HepG2 (cell line): ENCODE data around the gene HOXD9. TPM values are rescaled to one million over a fixed set of nuclear protein-coding genes. Genes with fewer than 3 reads are reported as not detected.

Experiments used
- ATAC-seq: fragments of 200-7000 bp; cut with Tn5 transposase; 3 replicates; pipeline ENCODE4 v1.9.1; 2020; ENCODE audit warnings: mild to moderate bottlenecking, moderate library complexity
- BruUV-seq: library from RNA; stranded (reverse); fragments of 400-500 nt; replicated peaks from 2 replicates; lab custom pipeline; 2021; lab: Mats Ljungman, UMichigan
- CTCF ChIA-PET: fragments of 300-600 bp; formaldehyde crosslinking; extraction: SDS; loops from one replicate; lab custom pipeline; 2021; ENCODE audit warnings: low total read pairs, inconsistent platforms, low intra/inter-chr PET ratio; lab: Yijun Ruan, JAX
- POLR2A ChIA-PET: fragments of 350-600 bp; sonication (Branson Sonifier 250); formaldehyde crosslinking; loops from one replicate; lab custom pipeline; 2020; ENCODE audit warnings: antibody characterized with exemption, inconsistent platforms; lab: Yijun Ruan, JAX
- DNase-seq: peaks from one replicate; pipeline ENCODE4 v3.0.0-alpha.2; 2015; ENCODE audit warnings: low spot score
- FAIRE-seq: peaks from 3 replicates; lab custom pipeline; 2011; peaks lifted over from hg19 to GRCh38; lab: Jason Lieb, UNC
- H2AFZ ChIP-seq: one replicate; pipeline ENCODE4 v1.6.1; 2011; ENCODE audit warnings: low read length, inconsistent platforms
- H3K27ac ChIP-seq: fragments of 300-600 bp; 3 replicates; pipeline ENCODE4 v1.8.0; 2011; ENCODE audit warnings: mixed run types, mild to moderate bottlenecking, mixed read lengths, low read length, inconsistent platforms; ENCODE audit not compliant: insufficient read depth; ENCODE audit errors: extremely low read length
- H3K27me3 ChIP-seq, 2 experiments: fragments of 200-600 bp in 1 of 2; 2 replicates in 1 of 2; 3 replicates in 1 of 2; pipeline versions ENCODE4 v1.6.0 to v1.8.0; 2011; ENCODE audit warnings: low read length in 2 of 2, mild to moderate bottlenecking in 2 of 2, moderate library complexity in 2 of 2, inconsistent platforms in 1 of 2; ENCODE audit not compliant: insufficient read depth in 2 of 2, control insufficient read depth in 1 of 2
- H3K36me3 ChIP-seq, 2 experiments: fragments of 200-600 bp in 1 of 2; replicated peaks in 1 of 2; 2 replicates in 1 of 2; 3 replicates in 1 of 2; pipeline versions ENCODE4 v1.5.1 to v1.8.0; 2011; ENCODE audit warnings: low read length in 2 of 2, inconsistent platforms in 1 of 2; ENCODE audit not compliant: insufficient read depth in 2 of 2, control insufficient read depth in 1 of 2
- H3K4me1 ChIP-seq: 2 replicates; pipeline ENCODE4 v1.5.1; 2012; ENCODE audit warnings: low read length, inconsistent platforms; ENCODE audit not compliant: insufficient read depth
- H3K4me2 ChIP-seq: 2 replicates; pipeline ENCODE4 v1.6.0; 2011; ENCODE audit warnings: low read depth, low read length, inconsistent platforms
- H3K4me3 ChIP-seq, 3 experiments: fragments of 200-600 bp in 1 of 3; sonication (generic), shearing (Covaris generic) in 1 of 3; replicated peaks in 1 of 3; 2 replicates each; pipeline ENCODE4 v1.5.1; 2011 to 2016; ENCODE audit warnings: low read length in 3 of 3, inconsistent platforms in 2 of 3, low read depth in 2 of 3, mild to moderate bottlenecking in 2 of 3, control low read depth in 1 of 3, mixed read lengths in 1 of 3; ENCODE audit not compliant: insufficient read depth in 1 of 3
- H3K79me2 ChIP-seq: one replicate; pipeline ENCODE4 v1.6.1; 2011; ENCODE audit warnings: low read length, inconsistent platforms; ENCODE audit not compliant: insufficient read depth
- H3K9ac ChIP-seq: 2 replicates; pipeline ENCODE4 v1.6.0; 2011; ENCODE audit warnings: mild to moderate bottlenecking, low read depth, low read length, inconsistent platforms; ENCODE audit not compliant: insufficient read depth
- H3K9me3 ChIP-seq: 2 replicates; pipeline ENCODE4 v1.5.1; 2012; ENCODE audit warnings: mild to moderate bottlenecking, low read length
- H4K20me1 ChIP-seq: 2 replicates; pipeline ENCODE4 v1.6.0; 2011; ENCODE audit warnings: inconsistent platforms, mild to moderate bottlenecking, low read length, moderate library complexity; ENCODE audit not compliant: insufficient read depth
- ATF7-NPFF ChIP-seq: sonication (generic); formaldehyde crosslinking; IDR thresholded peaks from 2 replicates; pipeline ENCODE4 v1.8.1; 2023; ENCODE audit warnings: mild to moderate bottlenecking, low read depth, missing genetic modification reagents, moderate library complexity
- KDM2A ChIP-seq: sonication (generic); formaldehyde crosslinking; IDR thresholded peaks from 2 replicates; pipeline ENCODE4 v1.4.0; 2020; ENCODE audit warnings: low read depth, missing genetic modification reagents, borderline replicate concordance
- MAX ChIP-seq: IDR thresholded peaks from 2 replicates; pipeline ENCODE4 v1.6.1; 2012; ENCODE audit warnings: inconsistent platforms
- MAZ ChIP-seq, 2 experiments: sonication (generic) in 1 of 2; formaldehyde crosslinking in 1 of 2; IDR thresholded peaks; 2 replicates each; pipeline versions ENCODE4 v1.5.0 to v1.6.1; 2012 to 2020; ENCODE audit warnings: low read depth in 2 of 2, mild to moderate bottlenecking in 2 of 2, borderline replicate concordance in 1 of 2, improper control_type of control experiment in 1 of 2, low read length in 1 of 2, missing genetic modification reagents in 1 of 2, moderate library complexity in 1 of 2
- MED1 ChIP-seq: sonication (generic); formaldehyde crosslinking; IDR thresholded peaks from 2 replicates; pipeline ENCODE4 v1.4.0; 2020; ENCODE audit warnings: missing genetic modification reagents
- MYC ChIP-seq: sonication (generic); formaldehyde crosslinking; IDR thresholded peaks from 2 replicates; pipeline ENCODE4 v1.9.0; 2021; ENCODE audit warnings: missing genetic modification reagents, borderline replicate concordance
- ONECUT2 ChIP-seq: sonication (generic); formaldehyde crosslinking; IDR thresholded peaks from 2 replicates; pipeline ENCODE4 v1.4.0; 2020; ENCODE audit warnings: missing genetic modification reagents
- POLR2G ChIP-seq: fragments of 200-400 bp; formaldehyde crosslinking; IDR thresholded peaks from 2 replicates; pipeline ENCODE4 v1.6.1; 2018; ENCODE audit warnings: mild to moderate bottlenecking, low read depth, low read length, moderate library complexity
- SP4 ChIP-seq: sonication (generic); formaldehyde crosslinking; IDR thresholded peaks from 2 replicates; pipeline ENCODE4 v1.8.1; 2023; ENCODE audit warnings: mild to moderate bottlenecking, missing genetic modification reagents
- TCF7 ChIP-seq: sonication (generic); IDR thresholded peaks from 2 replicates; pipeline ENCODE4 v1.6.1; 2016; ENCODE audit warnings: antibody characterized with exemption, low read depth
- ZKSCAN5 ChIP-seq: sonication (generic); formaldehyde crosslinking; IDR thresholded peaks from 2 replicates; pipeline ENCODE4 v1.5.1; 2020; ENCODE audit warnings: mild to moderate bottlenecking, missing genetic modification reagents
- ZNF224 ChIP-seq: sonication (generic); formaldehyde crosslinking; IDR thresholded peaks from 2 replicates; pipeline ENCODE4 v1.5.0; 2020; ENCODE audit warnings: mild to moderate bottlenecking, missing genetic modification reagents
- ZNF333 ChIP-seq: sonication (generic); formaldehyde crosslinking; IDR thresholded peaks from 2 replicates; pipeline ENCODE4 v1.4.0; 2020; ENCODE audit warnings: mild to moderate bottlenecking, missing genetic modification reagents, borderline replicate concordance
- ZNF543 ChIP-seq: sonication (generic); formaldehyde crosslinking; IDR thresholded peaks from 2 replicates; pipeline ENCODE4 v1.4.0; 2020; ENCODE audit warnings: mild to moderate bottlenecking, missing genetic modification reagents
- ZNF563 ChIP-seq: sonication (generic); formaldehyde crosslinking; IDR thresholded peaks from 2 replicates; pipeline ENCODE4 v1.8.0; 2022; ENCODE audit warnings: mild to moderate bottlenecking, moderate library complexity, missing genetic modification reagents
- ZNF619 ChIP-seq: sonication (generic); formaldehyde crosslinking; IDR thresholded peaks from 2 replicates; pipeline ENCODE4 v1.4.0; 2020; ENCODE audit warnings: mild to moderate bottlenecking, missing genetic modification reagents
- ZNF639 ChIP-seq: conservative IDR thresholded peaks from 2 replicates; pipeline ENCODE4 v1.6.1; 2018; ENCODE audit warnings: missing genetic modification reagents
- ZNF784 ChIP-seq: sonication (generic); formaldehyde crosslinking; IDR thresholded peaks from 2 replicates; pipeline ENCODE4 v1.5.1; 2020; ENCODE audit warnings: missing genetic modification reagents, mild to moderate bottlenecking, borderline replicate concordance
- ZNF788 ChIP-seq: sonication (generic); formaldehyde crosslinking; IDR thresholded peaks from 2 replicates; pipeline ENCODE4 v1.5.0; 2020; ENCODE audit warnings: mild to moderate bottlenecking, missing genetic modification reagents, borderline replicate concordance
- ZSCAN29 ChIP-seq: sonication (generic); formaldehyde crosslinking; conservative IDR thresholded peaks from 2 replicates; pipeline ENCODE4 v1.4.0; 2020; ENCODE audit warnings: mild to moderate bottlenecking, missing genetic modification reagents
- WGBS: methylation state at CpG from one replicate; pipeline ENCODE4 v1.1.6; 2017; ENCODE audit warnings: low lambda C conversion rate; 5-methylcytosine and 5-hydroxymethylcytosine counted together
- in situ Hi-C: cut with HindIII; loops from 2 replicates; pipeline ENCODE4 v1.10.0; 2017; ENCODE audit warnings: low pct_unique_long_range_greater_than_20kb; ENCODE audit not compliant: extremely low pct_ligation_motif_present
- intact Hi-C: fragments of 100-400 bp; cut with micrococcal nuclease; formaldehyde crosslinking; loops from one replicate; pipeline ENCODE4 v1.10.0; 2022; ENCODE audit not compliant: unreplicated experiment
- polyA plus RNA-seq, 8 experiments: library from polyadenylated mRNA; depleted of rRNA in 3 of 8; stranded (reverse) in 7 of 8; unstranded in 1 of 8; fragments of >200 nt; fragmentation: Illumina TruSeq in 4 of 8; extraction: Trizol in 4 of 8; gene quantifications; 2 replicates each; pipeline versions ENCODE4 v1.2.1 to v1.2.3, GENCODE V29; 2011 to 2016; ENCODE audit warnings: low read depth in 4 of 8, missing spikeins in 1 of 8, mixed read lengths in 1 of 8; ENCODE audit not compliant: insufficient read depth in 1 of 8
- total RNA-seq, 5 experiments: library from RNA; depleted of rRNA; stranded (reverse); fragments of >200 nt; fragmentation: Illumina TruSeq; extraction: Trizol; gene quantifications; 2 replicates each; pipeline ENCODE4 v1.2.3, GENCODE V29; 2016; ENCODE audit warnings: low read depth in 1 of 5
- TF ChIP-seq, protein P1 (sequence below): sonication (generic); formaldehyde crosslinking; IDR thresholded peaks from 2 replicates; pipeline ENCODE4 v1.4.0; 2020; ENCODE audit warnings: missing genetic modification reagents

HOXD9 gene
- total and polyA plus RNA-seq, 2 of the 13 experiments (the other 11 are each of a cell fraction or from before 2014, with no cell fraction given): not detected

DNA sequence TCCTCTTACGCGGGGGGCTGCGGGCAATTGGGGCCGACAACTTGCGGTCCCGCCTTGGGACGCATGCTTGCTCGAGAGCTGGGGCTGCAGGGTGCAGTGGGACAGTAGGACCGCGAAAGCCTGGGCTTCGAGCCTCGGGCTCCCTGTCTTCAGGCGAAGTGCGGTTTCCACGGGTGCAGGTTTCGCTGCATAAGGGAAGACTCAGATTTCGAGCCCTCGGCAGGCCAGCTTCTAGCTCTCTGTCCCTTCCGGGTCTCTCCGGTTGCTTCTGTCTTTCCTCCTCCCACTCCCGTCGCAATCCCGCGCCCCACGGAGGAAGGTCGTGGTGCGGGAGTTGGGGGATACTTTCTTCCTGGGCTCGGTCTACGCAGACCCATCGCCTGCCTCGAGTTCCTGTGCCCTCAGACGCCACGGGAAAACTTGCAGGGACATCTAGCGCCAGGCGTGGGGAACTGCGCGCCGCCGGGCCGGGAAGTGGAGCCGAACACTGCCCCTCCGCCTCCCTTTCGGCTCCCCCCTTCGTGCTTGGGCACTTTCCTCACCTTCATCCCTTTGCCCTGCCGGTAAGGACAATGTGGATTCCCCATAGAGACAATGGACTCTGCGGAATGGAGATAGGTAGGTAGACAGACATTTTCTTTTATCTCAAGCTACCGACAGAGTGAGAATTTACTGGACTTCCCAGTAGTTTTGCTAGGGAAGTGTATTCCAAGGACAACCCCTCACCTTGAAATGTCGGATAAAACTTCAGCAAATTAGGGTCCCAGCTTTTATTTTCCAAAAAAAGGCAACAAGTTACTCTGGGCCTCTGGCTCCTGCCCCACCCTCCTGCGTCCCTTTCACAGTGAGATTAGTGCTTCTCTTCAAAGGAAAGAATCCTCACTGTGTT lies 34.2 kb upstream of the HOXD9 start:
- Histone ChIP-seq H3K4me1 (peaks cover 25% of the 10 kb centered on the region), H3K79me2 (no peaks in the 10 kb centered on the region), H3K27me3 (peaks cover 19 to 94% of the 10 kb centered on the region in 2 experiments), H4K20me1 (no peaks in the 10 kb centered on the region), H3K4me3 (peak overlapping the region; percentile 36 to 75 (median 51); a peak in 5 of 6 replicates), H3K9me3 (no peaks in the 10 kb centered on the region), H3K9ac (no peak overlapping the region), H2AFZ (peak overlapping the region; percentile 24), H3K36me3 (no peaks in the 10 kb centered on the region), H3K27ac (no peak overlapping the region), H3K4me2 (peak overlapping the region; percentile 91)
- no TSS peak for BruUV-seq
- FAIRE-seq (peak; percentile 68), ATAC-seq (peak; percentile 92), DNase-seq (peak; percentile 40)
- in situ Hi-C loops (no loop called here), intact Hi-C loops (loop anchor here (1.0 to 2.0 kb wide), 4 partner anchors 87 to 722 kb away; no protein-coding TSS in a partner anchor)
- ChIA-PET POLR2A (no interaction called here), CTCF (interaction anchor here (1.2 to 2.1 kb wide), 3 partner anchors 398 to 721 kb away, joined by 7 to 15 read pairs (median 14); no protein-coding TSS in a partner anchor)
- WGBS: 7% methylated on average over 36 of the region's 49 CpGs
- TF ChIP-seq ZNF563 (CRISPR knock-in tag) (peak; percentile 71; the same call in 1 of the 2 replicates), ZNF788 (peak; percentile 60), ZNF784 (0 out of 2 replicates have a peak, but pooled peaks have one; percentile 48), ZNF333 (CRISPR knock-in tag) (peak; percentile 84; the same call in 1 of the 2 replicates), MAZ (IDR thresholded peaks at IDR 0.05; ENCODE audit: borderline replicate concordance, low read depth, low read length) (no peak), MAZ (CRISPR knock-in tag; IDR thresholded peaks at IDR 0.05; ENCODE audit: low read depth) (no peak), SP4 (CRISPR knock-in tag) (0 out of 2 replicates have a peak, but pooled peaks have one; percentile 30), ZSCAN29 (peak; percentile 100), ONECUT2 (CRISPR knock-in tag) (no peak), ZNF543 (CRISPR knock-in tag) (0 out of 2 replicates have a peak, but pooled peaks have one; percentile 41), MAX (peak; percentile 50), ATF7-NPFF (CRISPR knock-in tag) (peak; percentile 39), TCF7 (no peak), ZKSCAN5 (no peak), MED1 (0 out of 2 replicates have a peak, but pooled peaks have one; percentile 23), POLR2G (no peak), KDM2A (CRISPR knock-in tag) (peak; percentile 88), MYC (CRISPR knock-in tag) (peak; percentile 22; the same call in 1 of the 2 replicates), ZNF639 (no peak), ZNF619 (CRISPR knock-in tag) (0 out of 2 replicates have a peak, but pooled peaks have one; percentile 69), ZNF224 (CRISPR knock-in tag) (no peak)
- TF ChIP-seq, protein P1, sequence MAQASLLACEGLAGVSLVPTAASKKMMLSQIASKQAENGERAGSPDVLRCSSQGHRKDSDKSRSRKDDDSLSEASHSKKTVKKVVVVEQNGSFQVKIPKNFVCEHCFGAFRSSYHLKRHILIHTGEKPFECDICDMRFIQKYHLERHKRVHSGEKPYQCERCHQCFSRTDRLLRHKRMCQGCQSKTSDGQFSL: peak; percentile 61; the same call in 1 of the 2 replicates
